ENCODE data around the gene PPP6R3. TPM values are rescaled to one million over a fixed set of nuclear protein-coding genes. Genes with fewer than 3 reads are reported as not detected.

Gene PPP6R3
- total RNA-seq, 1 experiment from 2014 or later = 129 TPM

- POLR2A ChIA-PET (ENCODE audit: unreplicated experiment) = no interaction called here
- H2AFZ ChIP-seq = no peak overlapping the region
- TF ChIP-seq CTCF (conservative IDR thresholded peaks at IDR 0.05) (no peak), EZH2 (IDR thresholded peaks at IDR 0.05; ENCODE audit: low read depth) (no peak)
- no peak overlapping the region for H3K4me3 ChIP-seq
- H3K36me3 ChIP-seq (ENCODE audit: low read depth) = peaks cover 68% of the 10 kb centered on the region
- peaks cover 60% of the 10 kb centered on the region for H3K79me2 ChIP-seq (ENCODE audit: low read depth)
- no peak for DNase-seq
- no peaks in the 10 kb centered on the region for H3K9me2 ChIP-seq (ENCODE audit: insufficient read depth)
- BruUV-seq (replicated peaks) = no TSS peak
- H3K4me1 ChIP-seq (replicated peaks; ENCODE audit: insufficient read depth) = no peaks in the 10 kb centered on the region
- peaks cover 4% of the 10 kb centered on the region; the same call in 1 of the 2 replicates for H3K9me3 ChIP-seq (ENCODE audit: insufficient read depth, low read depth)
- H3K27ac ChIP-seq = no peak overlapping the region
- H4K20me1 ChIP-seq (ENCODE audit: insufficient read depth) = peaks cover 46% of the 10 kb centered on the region
- intact Hi-C loops (cut with micrococcal nuclease; ENCODE audit: unreplicated experiment) = no loop called here
- H3F3A ChIP-seq (ENCODE audit: insufficient read depth, low read depth) = peaks cover 10% of the 10 kb centered on the region; the same call in 1 of the 2 replicates
- CTCF ChIA-PET = no interaction called here
- no peak overlapping the region for H3K4me2 ChIP-seq
- H3K27me3 ChIP-seq (ENCODE audit: insufficient read depth, low read depth) = no peaks in the 10 kb centered on the region
Observed at GRCh38 chr11:68523033-68523432, 62.5 kb downstream of the PPP6R3 start.

GRCh38 chr11:68523743-68524142 lies 63.2 kb downstream of the PPP6R3 start:
- no peak for DNase-seq
- Histone ChIP-seq H3K36me3 (ENCODE audit: low read depth) (peaks cover 67% of the 10 kb centered on the region), H2AFZ (no peak overlapping the region), H3K4me3 (no peak overlapping the region), H3K4me2 (no peak overlapping the region), H3F3A (ENCODE audit: insufficient read depth, low read depth) (peaks cover 10% of the 10 kb centered on the region; the same call in 1 of the 2 replicates), H3K9me3 (ENCODE audit: insufficient read depth, low read depth) (peaks cover 4% of the 10 kb centered on the region; the same call in 1 of the 2 replicates), H3K27ac (no peak overlapping the region), H3K27me3 (ENCODE audit: insufficient read depth, low read depth) (no peaks in the 10 kb centered on the region), H3K9me2 (ENCODE audit: insufficient read depth) (no peaks in the 10 kb centered on the region), H3K79me2 (ENCODE audit: low read depth) (peaks cover 62% of the 10 kb centered on the region), H4K20me1 (ENCODE audit: insufficient read depth) (peaks cover 42% of the 10 kb centered on the region), H3K4me1 (replicated peaks; ENCODE audit: insufficient read depth) (no peaks in the 10 kb centered on the region)
- BruUV-seq (replicated peaks) = no TSS peak
- intact Hi-C loops (cut with micrococcal nuclease; ENCODE audit: unreplicated experiment) = no loop called here
- CTCF ChIA-PET = no interaction called here
- no peak for TF ChIP-seq EZH2 (IDR thresholded peaks at IDR 0.05; ENCODE audit: low read depth)
- no peak for TF ChIP-seq CTCF (conservative IDR thresholded peaks at IDR 0.05)
- POLR2A ChIA-PET (ENCODE audit: unreplicated experiment) = interaction anchor here (0.5 kb wide), 1 partner anchor 436 kb away, joined by 16 read pairs; no protein-coding TSS in a partner anchor

- H3K4me2 ChIP-seq = no peak overlapping the region
- CTCF ChIA-PET = no interaction called here
- H3K9me3 ChIP-seq (ENCODE audit: insufficient read depth, low read depth) = peaks cover 4% of the 10 kb centered on the region; the same call in 1 of the 2 replicates
- POLR2A ChIA-PET (ENCODE audit: unreplicated experiment) = interaction anchor here (0.5 kb wide), 1 partner anchor 436 kb away, joined by 16 read pairs; no protein-coding TSS in a partner anchor
- H3K4me1 ChIP-seq (replicated peaks; ENCODE audit: insufficient read depth) = no peaks in the 10 kb centered on the region
- intact Hi-C loops (cut with micrococcal nuclease; ENCODE audit: unreplicated experiment) = no loop called here
- no peak overlapping the region for H3K4me3 ChIP-seq
- BruUV-seq (replicated peaks) = no TSS peak
- peaks cover 67% of the 10 kb centered on the region for H3K36me3 ChIP-seq (ENCODE audit: low read depth)
- H2AFZ ChIP-seq = no peak overlapping the region
- H3K79me2 ChIP-seq (ENCODE audit: low read depth) = peaks cover 62% of the 10 kb centered on the region
- DNase-seq = no peak
- H3K27ac ChIP-seq = no peak overlapping the region
- no peaks in the 10 kb centered on the region for H3K27me3 ChIP-seq (ENCODE audit: insufficient read depth, low read depth)
- H4K20me1 ChIP-seq (ENCODE audit: insufficient read depth) = peaks cover 42% of the 10 kb centered on the region
- peaks cover 10% of the 10 kb centered on the region; the same call in 1 of the 2 replicates for H3F3A ChIP-seq (ENCODE audit: insufficient read depth, low read depth)
- H3K9me2 ChIP-seq (ENCODE audit: insufficient read depth) = no peaks in the 10 kb centered on the region
- no peak for TF ChIP-seq EZH2 (IDR thresholded peaks at IDR 0.05; ENCODE audit: low read depth)
- TF ChIP-seq CTCF (conservative IDR thresholded peaks at IDR 0.05) = no peak
Observed at GRCh38 chr11:68524213-68524612, 63.7 kb downstream of the PPP6R3 start.
